Epithelial cell of esophagus (primary cell): Measurements from ENCODE around the gene ITPR2.

Source experiments
- DNase-seq: peaks from one replicate; pipeline ENCODE4 v3.0.0; 2010; ENCODE audit warnings: low read depth
- H3K4me3 ChIP-seq: 2 replicates; pipeline ENCODE4 v1.5.1; 2011; ENCODE audit warnings: mild to moderate bottlenecking, low read length, control low read depth
- TF ChIP-seq, protein P1 (sequence below): IDR thresholded peaks from 2 replicates; pipeline ENCODE4 v1.5.1; 2011; ENCODE audit warnings: low read depth, mild to moderate bottlenecking, low read length, control low read depth, inconsistent platforms; ENCODE audit not compliant: insufficient read depth; ENCODE audit errors: missing control alignments

Gene ITPR2

GRCh38 chr12:26769611-26770010 lies 63.4 kb downstream of the ITPR2 start:
- DNase-seq: no peak
- H3K4me3 ChIP-seq: no peak overlapping the region
- TF ChIP-seq, protein P1, sequence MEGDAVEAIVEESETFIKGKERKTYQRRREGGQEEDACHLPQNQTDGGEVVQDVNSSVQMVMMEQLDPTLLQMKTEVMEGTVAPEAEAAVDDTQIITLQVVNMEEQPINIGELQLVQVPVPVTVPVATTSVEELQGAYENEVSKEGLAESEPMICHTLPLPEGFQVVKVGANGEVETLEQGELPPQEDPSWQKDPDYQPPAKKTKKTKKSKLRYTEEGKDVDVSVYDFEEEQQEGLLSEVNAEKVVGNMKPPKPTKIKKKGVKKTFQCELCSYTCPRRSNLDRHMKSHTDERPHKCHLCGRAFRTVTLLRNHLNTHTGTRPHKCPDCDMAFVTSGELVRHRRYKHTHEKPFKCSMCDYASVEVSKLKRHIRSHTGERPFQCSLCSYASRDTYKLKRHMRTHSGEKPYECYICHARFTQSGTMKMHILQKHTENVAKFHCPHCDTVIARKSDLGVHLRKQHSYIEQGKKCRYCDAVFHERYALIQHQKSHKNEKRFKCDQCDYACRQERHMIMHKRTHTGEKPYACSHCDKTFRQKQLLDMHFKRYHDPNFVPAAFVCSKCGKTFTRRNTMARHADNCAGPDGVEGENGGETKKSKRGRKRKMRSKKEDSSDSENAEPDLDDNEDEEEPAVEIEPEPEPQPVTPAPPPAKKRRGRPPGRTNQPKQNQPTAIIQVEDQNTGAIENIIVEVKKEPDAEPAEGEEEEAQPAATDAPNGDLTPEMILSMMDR: no peak

- no peak overlapping the region for H3K4me3 ChIP-seq
- DNase-seq: no peak
- TF ChIP-seq, protein P1: no peak
Measured at GRCh38 chr12:26768611-26769603, 64.1 kb downstream of the ITPR2 start.

GRCh38 chr12:26767865-26768264 lies 65.1 kb downstream of the ITPR2 start:
- no peak overlapping the region for H3K4me3 ChIP-seq
- TF ChIP-seq, protein P1: no peak
- no peak for DNase-seq

DNA sequence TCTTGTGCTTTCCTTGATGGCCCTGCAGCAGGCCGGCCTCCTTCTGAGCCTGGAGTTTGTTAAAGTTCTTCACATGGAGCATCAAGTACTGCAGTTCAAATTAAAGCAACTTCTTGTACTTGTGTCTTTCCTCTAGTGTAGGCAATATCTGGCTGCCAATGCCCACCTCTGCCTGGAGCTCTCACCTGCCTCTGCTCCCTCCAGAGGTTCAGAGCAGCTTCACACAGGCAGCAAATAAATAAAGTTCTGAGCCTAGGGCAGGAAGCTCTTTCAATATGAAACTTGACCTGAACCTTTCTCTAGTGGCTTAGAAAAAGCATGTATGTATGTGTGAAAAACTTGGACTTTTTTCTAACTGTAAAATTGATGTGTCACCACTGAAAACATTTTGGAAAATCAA lies 65.9 kb downstream of the ITPR2 start:
- H3K4me3 ChIP-seq: no peak overlapping the region
- no peak for DNase-seq
- TF ChIP-seq, protein P1: no peak

GRCh38 chr12:26762186-26762585 lies 70.8 kb downstream of the ITPR2 start:
- DNase-seq: no peak
- TF ChIP-seq, protein P1: no peak

GRCh38 chr12:26761775-26762174 lies 71.2 kb downstream of the ITPR2 start:
- no peak overlapping the region for H3K4me3 ChIP-seq
- DNase-seq: no peak
- TF ChIP-seq, protein P1: no peak

More at GRCh38 chr12:26762186-26762585, 70.8 kb downstream of the ITPR2 start:
- H3K4me3 ChIP-seq: no peak overlapping the region
